GM21737 (cell line): ENCODE results near the gene SETX.
A peak's percentile ranks its signal among the peaks of the same experiment; 100 is the strongest.
"Not testable (repeated sequence)": the region's sequence is repeated elsewhere in the genome, so short reads cannot be mapped to it uniquely, and the experiment has no call there.

Experiments used
- ATAC-seq: cut with Tn5 transposase; IDR thresholded peaks from one replicate; pipeline ENCODE4 v1.9.1; 2021; ENCODE audit warnings: mild to moderate bottlenecking, moderate library complexity; ENCODE audit not compliant: unreplicated experiment

Gene SETX, protein sequence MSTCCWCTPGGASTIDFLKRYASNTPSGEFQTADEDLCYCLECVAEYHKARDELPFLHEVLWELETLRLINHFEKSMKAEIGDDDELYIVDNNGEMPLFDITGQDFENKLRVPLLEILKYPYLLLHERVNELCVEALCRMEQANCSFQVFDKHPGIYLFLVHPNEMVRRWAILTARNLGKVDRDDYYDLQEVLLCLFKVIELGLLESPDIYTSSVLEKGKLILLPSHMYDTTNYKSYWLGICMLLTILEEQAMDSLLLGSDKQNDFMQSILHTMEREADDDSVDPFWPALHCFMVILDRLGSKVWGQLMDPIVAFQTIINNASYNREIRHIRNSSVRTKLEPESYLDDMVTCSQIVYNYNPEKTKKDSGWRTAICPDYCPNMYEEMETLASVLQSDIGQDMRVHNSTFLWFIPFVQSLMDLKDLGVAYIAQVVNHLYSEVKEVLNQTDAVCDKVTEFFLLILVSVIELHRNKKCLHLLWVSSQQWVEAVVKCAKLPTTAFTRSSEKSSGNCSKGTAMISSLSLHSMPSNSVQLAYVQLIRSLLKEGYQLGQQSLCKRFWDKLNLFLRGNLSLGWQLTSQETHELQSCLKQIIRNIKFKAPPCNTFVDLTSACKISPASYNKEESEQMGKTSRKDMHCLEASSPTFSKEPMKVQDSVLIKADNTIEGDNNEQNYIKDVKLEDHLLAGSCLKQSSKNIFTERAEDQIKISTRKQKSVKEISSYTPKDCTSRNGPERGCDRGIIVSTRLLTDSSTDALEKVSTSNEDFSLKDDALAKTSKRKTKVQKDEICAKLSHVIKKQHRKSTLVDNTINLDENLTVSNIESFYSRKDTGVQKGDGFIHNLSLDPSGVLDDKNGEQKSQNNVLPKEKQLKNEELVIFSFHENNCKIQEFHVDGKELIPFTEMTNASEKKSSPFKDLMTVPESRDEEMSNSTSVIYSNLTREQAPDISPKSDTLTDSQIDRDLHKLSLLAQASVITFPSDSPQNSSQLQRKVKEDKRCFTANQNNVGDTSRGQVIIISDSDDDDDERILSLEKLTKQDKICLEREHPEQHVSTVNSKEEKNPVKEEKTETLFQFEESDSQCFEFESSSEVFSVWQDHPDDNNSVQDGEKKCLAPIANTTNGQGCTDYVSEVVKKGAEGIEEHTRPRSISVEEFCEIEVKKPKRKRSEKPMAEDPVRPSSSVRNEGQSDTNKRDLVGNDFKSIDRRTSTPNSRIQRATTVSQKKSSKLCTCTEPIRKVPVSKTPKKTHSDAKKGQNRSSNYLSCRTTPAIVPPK (N-terminal part only)

DNA sequence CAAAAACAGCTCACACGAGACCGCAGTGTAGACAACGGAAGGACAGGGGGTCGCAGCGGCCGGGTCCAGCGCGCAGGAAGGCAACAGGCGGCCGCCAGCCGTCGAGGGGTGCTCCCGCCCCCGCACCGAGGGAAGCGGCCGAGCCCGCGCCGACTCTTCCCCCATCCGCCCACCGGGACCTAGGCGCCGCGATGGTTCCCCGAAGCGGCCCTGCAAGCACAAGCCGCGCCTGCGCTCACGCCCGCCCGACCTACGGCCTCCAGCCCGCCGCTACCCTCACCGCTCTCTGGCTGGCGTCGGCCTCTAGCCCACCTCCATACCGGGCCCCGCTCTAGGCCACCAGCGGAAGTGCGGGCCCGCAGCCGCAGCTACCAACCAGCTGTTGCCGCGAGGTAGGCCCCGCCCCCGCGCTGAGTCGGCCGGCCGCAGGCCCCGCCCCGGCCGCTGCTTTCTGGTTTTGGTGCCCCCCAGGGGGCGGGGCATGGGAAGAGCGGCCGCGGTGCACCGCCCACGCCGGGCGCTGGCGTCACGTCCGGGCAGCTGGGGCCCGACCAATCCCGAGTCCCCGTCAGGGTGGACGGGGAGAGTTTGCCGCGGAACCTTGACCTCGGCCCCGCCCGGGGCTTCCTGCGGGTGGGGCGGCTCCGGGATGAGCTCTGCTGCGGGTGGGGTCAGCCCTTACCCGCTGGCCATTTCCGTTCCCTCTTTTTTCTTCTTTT, at the start of gene SETX:
Gene SETX, minus strand, starts transcription at position 350 of the 719 bp plus-strand sequence. CDS start 5,558 bp downstream, outside the sequence.
- peak; percentile 79 for ATAC-seq

DNA sequence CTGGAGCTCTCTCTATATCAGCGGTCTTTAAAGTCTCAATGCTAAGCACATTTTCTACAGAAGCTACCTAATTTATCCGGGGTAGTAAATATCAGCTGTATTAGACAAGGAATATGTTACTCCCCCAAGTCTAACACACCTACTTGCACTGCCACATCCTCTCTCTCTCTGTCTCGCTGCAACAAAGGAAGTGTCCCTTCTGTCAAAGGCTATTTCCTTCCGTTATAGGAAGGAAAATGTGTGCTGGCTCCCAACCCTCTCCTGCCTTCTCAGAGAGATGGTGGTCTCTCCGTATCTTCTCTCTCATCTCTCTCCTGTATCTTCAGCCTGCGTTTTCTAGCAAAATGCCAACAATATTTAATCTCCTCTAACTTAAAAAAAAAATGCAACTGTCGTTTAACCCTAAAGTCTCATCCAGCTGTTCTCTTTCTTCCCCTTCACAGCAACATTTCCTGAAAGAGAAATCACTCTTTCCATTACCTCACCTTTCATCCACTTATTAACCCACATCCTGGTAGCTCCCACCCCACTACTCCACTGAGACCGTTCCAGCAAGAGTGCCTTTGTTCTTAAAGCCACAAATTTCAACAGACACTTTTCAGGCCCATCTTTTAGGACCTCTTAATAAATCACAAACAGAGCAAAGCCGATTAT, 49.6 kb upstream of the SETX start:
- ATAC-seq, result no peak

DNA sequence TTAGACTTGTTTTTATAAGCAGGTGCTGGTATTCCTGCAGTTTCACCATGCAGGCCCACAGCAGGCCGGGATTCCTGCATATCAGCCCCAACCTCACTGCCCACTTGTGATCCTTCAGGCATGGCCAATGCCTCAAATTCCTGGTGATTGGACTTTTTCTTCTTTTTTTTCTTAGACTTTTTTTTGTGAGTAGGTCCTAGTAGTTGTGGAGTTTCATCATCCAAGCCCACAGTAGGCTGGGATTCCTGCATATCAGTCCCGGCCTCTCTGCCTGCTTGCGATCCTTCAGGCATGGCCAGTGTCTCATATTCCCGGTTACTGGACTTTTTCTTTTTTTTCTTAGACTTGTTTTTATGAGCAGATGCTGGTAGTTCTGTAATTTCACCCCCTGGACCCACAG, 47.0 kb upstream of the SETX start:
- ATAC-seq, result no peak

DNA sequence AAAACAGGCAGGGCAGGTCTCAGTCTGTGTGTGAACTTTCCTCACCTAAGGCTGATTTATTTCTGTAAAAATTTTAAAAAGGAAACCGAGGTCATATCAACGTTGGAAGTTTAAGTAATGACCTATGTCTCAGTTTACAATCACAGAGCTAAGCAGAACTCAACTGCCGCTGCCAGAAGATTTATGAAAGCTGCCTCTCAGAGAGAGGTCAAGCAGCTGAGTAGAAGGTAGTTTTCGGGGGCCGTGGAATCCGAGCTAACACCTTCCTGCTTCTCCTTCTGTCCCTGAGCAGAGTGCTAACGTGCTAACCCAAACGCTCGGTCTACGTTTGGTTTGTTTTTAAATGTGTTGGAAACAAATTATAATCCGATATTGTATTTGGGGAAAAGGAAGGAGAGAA, 40.8 kb upstream of the SETX start:
- ATAC-seq, result no peak

DNA sequence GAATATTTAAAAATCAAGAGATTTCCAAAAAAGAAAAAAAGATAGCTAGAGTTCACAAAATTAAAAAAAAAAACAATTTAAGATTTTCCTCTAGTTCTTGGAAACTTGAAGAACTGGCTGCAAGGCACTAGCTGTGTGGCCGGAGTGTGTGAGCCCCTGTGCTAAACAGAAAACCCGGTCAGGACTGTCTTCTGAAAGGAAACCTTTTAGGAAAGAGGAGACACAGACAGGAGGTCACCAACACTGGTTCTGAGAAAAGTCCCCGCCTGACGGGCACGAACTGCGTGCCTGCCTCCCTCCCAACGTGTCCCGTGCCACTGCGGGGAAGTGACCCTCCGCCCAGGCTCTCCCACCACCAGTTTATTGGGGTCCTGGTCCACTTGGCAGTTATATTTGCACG, 36.7 kb upstream of the SETX start:
- ATAC-seq, result no peak

DNA sequence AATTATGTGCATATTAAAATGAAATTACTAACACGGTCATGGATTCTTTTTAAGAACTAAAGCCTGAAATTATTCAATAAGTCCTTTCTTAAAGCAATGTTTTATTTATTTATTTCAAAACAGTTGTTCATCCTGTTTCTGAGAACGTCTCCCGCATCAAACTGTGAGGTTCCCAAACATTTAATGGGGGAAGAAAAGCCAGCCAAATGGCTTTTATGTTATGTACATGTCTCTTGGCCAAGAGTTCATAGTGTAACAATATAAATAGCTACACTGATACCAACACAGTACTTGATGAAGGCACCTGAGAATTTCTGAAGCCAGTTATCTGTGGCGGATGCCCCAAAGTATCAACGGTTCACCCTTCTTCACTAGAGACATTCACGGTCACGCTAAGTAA, 36.2 kb upstream of the SETX start:
- no peak for ATAC-seq

DNA sequence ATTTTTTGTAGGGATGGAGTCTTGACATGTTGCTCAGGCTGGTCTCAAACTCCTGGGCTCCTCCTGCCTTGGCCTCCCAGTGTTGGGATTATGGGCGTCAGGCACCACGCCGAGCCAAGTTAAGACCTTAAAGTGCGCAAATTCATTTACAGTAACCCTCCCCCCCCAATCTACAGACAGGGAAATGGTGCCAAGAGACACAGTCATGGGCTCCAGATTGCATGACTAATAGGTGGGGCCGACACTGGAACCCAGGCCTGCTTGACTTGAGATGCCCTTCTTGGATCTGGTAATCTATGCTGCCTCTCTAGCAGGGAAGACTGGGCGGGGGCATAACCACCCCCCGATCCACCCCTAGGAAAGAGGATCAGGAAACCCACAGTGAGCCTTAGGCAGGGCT, 32.3 kb upstream of the SETX start:
- ATAC-seq, result no peak

DNA sequence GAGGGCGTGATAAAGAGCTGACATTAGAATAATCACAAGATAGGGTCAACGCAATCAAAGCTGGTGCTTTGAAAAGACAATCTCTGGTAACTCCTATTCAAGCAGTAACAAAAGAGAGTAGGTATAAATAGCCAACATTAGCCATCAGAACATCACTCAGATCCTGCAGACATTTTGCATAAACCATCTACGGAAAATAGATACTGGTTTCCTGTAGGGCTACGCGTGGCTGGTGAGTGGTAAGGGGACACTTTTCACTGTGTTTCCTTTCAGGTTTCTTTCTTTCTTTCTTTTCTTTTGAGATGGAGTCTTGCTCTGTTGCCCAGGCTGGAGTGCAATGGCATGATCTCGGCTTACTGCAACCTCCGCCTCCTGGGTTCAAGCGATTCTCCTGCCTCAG, 29.6 kb upstream of the SETX start:
- ATAC-seq, result no peak

DNA sequence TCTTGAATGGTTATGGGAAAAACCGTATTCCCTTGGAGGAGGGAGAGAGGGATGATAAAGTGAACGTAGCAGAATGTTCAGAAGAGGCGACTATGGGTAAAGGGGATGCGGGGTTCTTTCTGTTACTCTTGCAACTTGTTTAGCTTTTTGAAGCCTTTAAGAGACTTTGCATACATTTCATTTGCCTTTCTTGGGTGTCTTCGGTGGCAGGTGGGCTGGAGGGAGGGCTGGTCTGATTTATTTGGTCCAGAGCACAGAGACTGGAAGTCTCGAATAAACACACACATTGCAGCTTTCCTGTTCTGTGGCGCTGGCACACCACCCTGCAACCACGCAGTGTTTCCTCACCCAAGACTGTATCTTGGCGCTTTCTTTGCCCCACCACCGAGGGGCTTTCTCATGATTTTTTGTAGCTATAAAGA, 28.7 kb upstream of the SETX start:
- no peak for ATAC-seq

DNA sequence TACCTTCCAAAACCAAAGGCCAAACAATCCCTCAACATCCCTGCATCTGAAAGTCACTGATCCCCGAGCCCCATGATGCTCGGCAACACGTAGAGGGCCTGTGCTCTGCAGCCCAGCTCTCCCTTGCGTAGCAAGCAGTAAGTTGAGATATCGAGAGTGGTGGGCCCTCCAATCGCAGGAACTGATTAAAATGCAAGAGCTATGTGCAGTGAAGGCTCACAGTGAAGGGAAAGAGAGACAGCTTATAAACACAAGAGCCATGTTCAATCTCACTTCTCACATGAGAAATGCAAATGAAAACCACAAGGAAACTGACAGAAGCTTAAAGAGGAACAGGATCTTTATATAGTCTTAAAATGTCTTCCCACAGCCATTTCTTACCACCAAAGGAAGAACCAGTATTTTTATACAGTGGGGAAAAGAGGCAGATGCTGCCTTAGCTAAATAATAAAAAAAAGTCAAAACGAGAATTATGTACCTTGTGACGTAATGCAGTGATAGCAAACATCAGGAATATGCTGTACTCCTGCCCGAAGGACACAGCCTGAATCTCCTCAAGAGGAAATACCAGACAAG, 27.3 kb upstream of the SETX start:
- peak; percentile 55 for ATAC-seq

DNA sequence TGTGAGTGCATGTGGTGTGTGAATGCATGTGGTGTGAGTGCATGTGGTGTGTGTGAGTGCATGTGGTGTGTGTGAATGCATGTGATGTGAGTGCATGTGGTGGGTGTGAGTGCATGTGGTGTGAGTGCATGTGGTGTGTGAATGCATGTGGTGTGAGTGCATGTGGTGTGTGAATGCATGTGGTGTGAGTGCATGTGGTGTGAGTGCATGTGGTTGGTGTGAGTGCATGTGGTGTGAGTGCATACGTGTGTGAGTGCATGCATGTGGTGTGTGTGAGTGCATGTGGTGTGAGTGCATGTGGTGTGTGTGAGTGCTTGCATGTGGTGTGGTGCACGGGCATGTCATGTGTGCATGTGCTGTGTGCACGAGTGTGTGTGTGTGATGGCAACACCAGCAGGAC, 23.6 kb upstream of the SETX start:
- ATAC-seq, result not testable (repeated sequence)

DNA sequence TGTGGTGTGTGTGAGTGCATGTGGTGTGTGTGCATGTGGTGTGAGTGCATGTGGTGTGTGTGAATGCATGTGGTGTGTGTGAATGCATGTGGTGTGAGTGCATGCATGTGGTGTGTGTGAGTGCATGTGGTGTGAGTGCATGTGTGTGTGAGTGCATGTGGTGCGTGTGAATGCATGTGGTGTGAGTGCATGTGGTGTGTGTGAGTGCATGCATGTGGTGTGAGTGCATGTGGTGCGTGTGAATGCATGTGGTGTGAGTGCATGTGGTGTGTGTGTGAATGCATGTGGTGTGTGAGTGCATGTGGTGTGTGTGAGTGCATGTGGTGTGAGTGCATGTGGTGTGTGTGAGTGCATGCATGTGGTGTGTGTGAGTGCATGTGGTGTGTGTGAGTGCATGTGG, 23.0 kb upstream of the SETX start:
- ATAC-seq, result not testable (repeated sequence)

DNA sequence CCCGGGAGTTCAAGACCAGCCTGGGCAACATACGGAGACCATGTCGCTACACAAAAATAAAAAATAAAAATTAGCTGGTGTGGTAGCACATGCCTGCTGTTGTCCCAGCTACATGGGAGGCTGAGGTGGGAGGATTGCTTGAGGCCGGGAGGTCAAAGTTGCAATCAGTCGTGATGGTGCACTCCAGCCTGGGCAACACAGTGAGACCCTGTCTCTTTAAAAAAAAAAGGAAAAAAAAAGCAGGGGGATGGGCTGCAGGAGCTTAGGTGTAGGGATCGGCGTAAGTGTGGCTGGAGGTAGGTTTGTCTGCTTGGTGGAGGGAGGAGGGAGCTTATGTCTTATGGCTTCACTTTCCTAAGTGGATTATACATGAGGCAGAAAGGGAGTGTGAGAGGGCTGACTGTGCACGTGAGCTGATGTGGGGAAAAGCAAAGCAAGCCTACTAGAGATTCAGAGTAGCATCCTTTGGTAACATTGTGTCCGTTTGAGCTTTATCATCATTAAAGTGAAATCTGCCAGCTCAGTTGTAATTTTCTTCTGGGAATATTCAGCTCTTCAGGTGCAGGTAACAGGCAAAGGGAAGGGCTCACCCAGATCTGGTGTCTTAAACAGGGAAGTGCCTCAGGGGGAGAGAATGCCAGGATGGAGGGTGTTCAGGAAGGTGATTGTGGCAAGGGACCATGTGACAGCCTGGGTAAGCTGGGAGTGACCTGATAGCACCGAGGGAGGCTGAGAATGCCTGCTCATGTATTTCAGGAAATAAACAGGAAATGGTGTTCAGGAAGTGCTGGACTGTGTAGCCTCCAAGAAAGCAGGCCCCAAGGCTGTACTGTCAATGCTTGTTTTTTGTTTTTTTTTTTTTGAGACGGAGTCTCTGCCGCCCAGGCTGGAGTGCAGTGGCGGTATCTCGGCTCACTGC, 17.6 kb upstream of the SETX start:
- no peak for ATAC-seq

DNA sequence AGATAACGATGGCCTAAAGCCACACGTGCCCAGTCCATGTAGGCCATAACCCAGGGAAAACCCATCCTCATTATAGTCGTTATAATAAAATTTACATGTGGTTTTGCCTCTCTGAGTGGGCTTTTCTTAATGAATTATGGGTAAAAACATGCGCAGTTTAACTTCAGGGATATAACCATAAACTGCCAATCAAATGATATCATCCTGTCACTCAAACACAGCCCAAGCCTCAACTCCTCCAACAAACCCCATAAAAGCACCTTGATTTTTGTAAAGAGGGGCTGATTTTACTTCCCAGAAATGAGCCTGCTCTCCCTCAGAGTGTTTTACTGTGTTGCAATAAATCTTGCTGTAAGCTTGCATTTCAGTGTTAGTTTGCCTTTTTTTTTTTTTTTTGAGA, 15.8 kb upstream of the SETX start:
- ATAC-seq, result no peak

DNA sequence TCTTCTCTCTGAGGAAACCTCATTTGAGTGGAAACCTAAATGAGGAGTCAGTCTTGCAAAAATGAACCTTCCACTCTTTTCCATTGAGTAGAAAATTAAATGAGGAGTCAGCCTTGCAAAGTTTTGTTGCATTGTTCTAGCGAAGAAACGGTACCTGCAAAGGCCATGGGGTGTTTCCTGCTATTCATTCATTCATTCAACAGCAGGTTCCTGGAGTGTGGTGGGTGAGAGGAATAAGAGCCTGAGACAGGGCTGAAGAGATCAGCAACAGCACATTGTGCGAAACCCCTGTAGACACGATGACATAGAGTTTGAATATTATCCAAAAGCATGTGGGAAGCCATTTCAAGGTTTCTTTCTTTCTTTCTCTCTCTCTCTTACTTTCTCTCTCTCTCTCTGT, 14.6 kb upstream of the SETX start:
- no peak for ATAC-seq

DNA sequence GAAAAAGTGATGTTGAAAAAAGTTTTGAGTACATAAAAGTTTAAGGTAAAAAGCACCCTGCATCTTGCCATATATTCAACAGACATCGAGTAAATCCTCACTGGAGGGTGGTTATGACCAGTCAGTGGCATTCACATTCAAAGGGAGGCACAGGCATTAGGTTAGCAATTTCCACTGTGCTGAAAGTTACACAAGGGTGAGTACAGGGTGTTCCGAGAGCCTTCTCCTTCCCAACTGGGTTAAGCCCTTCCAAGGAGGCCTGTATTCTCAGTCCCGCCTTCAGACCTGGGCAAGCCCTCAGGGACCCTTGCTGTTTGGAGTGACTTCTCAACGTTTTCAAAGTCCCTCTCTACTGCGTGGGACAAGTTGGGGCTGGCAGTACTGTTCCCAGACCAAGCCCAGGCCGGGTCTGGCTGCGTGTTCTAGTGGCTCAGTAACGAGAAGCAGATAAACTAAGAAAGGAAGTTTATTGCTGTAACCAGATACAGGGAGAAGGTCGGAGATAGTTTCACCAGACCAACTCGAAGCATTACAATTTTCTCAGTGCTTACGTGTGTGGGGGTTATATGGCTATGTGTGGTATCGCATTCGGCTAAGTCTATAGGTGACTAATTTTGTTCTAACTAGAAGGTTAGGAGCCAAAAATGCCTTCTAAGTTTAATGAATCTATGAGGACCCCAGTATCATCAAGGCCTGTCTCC, 13.0 kb upstream of the SETX start:
- ATAC-seq, result no peak

DNA sequence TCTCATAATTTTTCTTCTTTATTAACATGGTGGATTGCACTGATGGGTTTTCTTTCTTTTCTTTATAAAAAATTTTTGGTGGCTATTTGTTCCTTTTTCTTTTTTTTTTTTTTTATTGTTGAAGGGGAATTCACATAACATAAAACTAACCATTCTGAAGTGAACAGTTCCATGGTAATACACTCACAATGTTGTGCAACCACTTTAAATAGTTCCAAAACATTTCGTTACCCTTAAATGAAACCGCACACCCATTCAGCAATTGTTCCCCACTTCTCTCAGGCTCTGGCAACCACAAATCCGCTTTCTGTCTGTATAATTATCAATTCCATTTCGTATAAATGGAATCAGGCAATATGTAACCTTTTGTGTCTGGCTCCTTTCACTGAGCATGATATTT, 11.7 kb upstream of the SETX start:
- no peak for ATAC-seq

DNA sequence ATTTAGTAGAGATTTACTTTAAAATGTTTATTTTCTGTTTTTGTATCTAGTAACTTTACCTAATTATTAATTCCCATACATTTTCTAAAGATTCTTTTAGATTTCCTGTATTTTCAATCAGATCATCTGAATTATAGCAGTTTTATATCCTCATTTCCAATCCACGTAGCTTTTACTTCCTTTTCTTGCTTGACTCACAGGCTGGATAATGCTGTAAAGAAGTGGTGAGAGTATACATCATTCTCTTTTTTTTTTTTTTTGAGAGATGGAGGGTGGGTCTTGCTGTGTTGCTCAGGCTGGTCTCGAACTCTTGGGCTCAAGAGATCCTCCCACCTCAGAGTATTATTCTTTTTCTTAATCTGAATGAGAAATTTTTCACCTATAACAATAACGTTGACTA, 11.2 kb upstream of the SETX start:
- ATAC-seq, result no peak
